MV-4-11 (cell line): ENCODE data around the gene KREMEN1.

ENCODE experiments used
- DNase-seq: peaks from one replicate; lab custom pipeline; 2025; lab: John Stamatoyannopoulos, UW

Gene KREMEN1

GRCh38 chr22:29049655-29050263, 23.1 kb upstream of the KREMEN1 start:
- DNase-seq: no peak

GRCh38 chr22:29050457-29050856, 22.4 kb upstream of the KREMEN1 start:
- DNase-seq: no peak

GRCh38 chr22:29053048-29053702, 19.7 kb upstream of the KREMEN1 start:
- DNase-seq: no peak

- no peak for DNase-seq
These were observed 18.5 kb upstream of the KREMEN1 start for GRCh38 chr22:29054251-29054767.

- no peak for DNase-seq
These were observed 17.5 kb upstream of the KREMEN1 start for GRCh38 chr22:29055192-29055830.

GRCh38 chr22:29056472-29056871, 16.4 kb upstream of the KREMEN1 start:
- DNase-seq: no peak

- DNase-seq: peak; percentile 68
These were observed 12.5 kb upstream of the KREMEN1 start for GRCh38 chr22:29060251-29060869.

GRCh38 chr22:29060931-29061330, 11.9 kb upstream of the KREMEN1 start:
- no peak for DNase-seq

GRCh38 chr22:29061773-29062172, 11.1 kb upstream of the KREMEN1 start, which contains the start of gene C22orf31:
TSS of gene C22orf31 (minus strand) at chr22:29061831. CDS start at chr22:29061792, 39 bp downstream.
- no peak for DNase-seq

GRCh38 chr22:29062286-29062821, 10.5 kb upstream of the KREMEN1 start:
- DNase-seq: no peak

- no peak for DNase-seq
These were observed 7.2 kb upstream of the KREMEN1 start for GRCh38 chr22:29065468-29066190.

- no peak for DNase-seq
These were observed 3.4 kb upstream of the KREMEN1 start for GRCh38 chr22:29069463-29069862.

- no peak for DNase-seq
These were observed 2.3 kb upstream of the KREMEN1 start for GRCh38 chr22:29070490-29070889.

GRCh38 chr22:29071261-29072045, 1.4 kb upstream of the KREMEN1 start:
- no peak for DNase-seq

GRCh38 chr22:29072193-29072978, 449 bp upstream of the KREMEN1 start:
- DNase-seq: peak; percentile 63

- DNase-seq: no peak
These were observed 912 bp downstream of the KREMEN1 start for GRCh38 chr22:29073618-29074275.

GRCh38 chr22:29074276-29074772, 1.5 kb downstream of the KREMEN1 start:
- no peak for DNase-seq

GRCh38 chr22:29078036-29078868, 5.4 kb downstream of the KREMEN1 start:
- DNase-seq: peak; percentile 19
